Breast epithelium (tissue), 3 donors: ENCODE results near the gene UBTD2.
"Not testable (repeated sequence)": the region's sequence is repeated elsewhere in the genome, so short reads cannot be mapped to it uniquely, and the experiment has no call there.

Source experiments
- POLR2A ChIP-seq: fragments of 450-650 bp; IDR thresholded peaks from one replicate; pipeline ENCODE4 v1.6.1; 2016; ENCODE audit warnings: antibody characterized with exemption, mild to moderate bottlenecking, moderate library complexity
- POLR2AphosphoS5 ChIP-seq, 3 donors: sonication (generic); formaldehyde crosslinking; IDR thresholded peaks; one replicate each; pipeline ENCODE4 v1.6.1; 2017; ENCODE audit warnings: antibody characterized with exemption in 3 of 3
- TF ChIP-seq, protein P1 (sequence below), 3 donors: fragments of 450-650 bp; IDR thresholded peaks; one replicate each; pipeline ENCODE4 v1.5.1; 2016 to 2017; ENCODE audit warnings: antibody characterized with exemption in 3 of 3, mild to moderate bottlenecking in 3 of 3, moderate library complexity in 3 of 3

- TF ChIP-seq, protein P1, sequence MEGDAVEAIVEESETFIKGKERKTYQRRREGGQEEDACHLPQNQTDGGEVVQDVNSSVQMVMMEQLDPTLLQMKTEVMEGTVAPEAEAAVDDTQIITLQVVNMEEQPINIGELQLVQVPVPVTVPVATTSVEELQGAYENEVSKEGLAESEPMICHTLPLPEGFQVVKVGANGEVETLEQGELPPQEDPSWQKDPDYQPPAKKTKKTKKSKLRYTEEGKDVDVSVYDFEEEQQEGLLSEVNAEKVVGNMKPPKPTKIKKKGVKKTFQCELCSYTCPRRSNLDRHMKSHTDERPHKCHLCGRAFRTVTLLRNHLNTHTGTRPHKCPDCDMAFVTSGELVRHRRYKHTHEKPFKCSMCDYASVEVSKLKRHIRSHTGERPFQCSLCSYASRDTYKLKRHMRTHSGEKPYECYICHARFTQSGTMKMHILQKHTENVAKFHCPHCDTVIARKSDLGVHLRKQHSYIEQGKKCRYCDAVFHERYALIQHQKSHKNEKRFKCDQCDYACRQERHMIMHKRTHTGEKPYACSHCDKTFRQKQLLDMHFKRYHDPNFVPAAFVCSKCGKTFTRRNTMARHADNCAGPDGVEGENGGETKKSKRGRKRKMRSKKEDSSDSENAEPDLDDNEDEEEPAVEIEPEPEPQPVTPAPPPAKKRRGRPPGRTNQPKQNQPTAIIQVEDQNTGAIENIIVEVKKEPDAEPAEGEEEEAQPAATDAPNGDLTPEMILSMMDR (IDR thresholded peaks at IDR 0.05): not testable (repeated sequence)
- not testable (repeated sequence) for TF ChIP-seq POLR2A; POLR2AphosphoS5 (IDR thresholded peaks at IDR 0.05)
Observed at GRCh38 chr5:172287140-172287539, 3.6 kb upstream of the UBTD2 start.
